ENCODE data around the gene SLC38A10. TPM values are rescaled to one million over a fixed set of nuclear protein-coding genes. Genes with fewer than 3 reads are reported as not detected.
A peak's percentile ranks its signal among the peaks of the same experiment; 100 is the strongest.

SLC38A10 gene
- total RNA-seq, 1 donor from 2014 or later = 12.3 TPM

DNA sequence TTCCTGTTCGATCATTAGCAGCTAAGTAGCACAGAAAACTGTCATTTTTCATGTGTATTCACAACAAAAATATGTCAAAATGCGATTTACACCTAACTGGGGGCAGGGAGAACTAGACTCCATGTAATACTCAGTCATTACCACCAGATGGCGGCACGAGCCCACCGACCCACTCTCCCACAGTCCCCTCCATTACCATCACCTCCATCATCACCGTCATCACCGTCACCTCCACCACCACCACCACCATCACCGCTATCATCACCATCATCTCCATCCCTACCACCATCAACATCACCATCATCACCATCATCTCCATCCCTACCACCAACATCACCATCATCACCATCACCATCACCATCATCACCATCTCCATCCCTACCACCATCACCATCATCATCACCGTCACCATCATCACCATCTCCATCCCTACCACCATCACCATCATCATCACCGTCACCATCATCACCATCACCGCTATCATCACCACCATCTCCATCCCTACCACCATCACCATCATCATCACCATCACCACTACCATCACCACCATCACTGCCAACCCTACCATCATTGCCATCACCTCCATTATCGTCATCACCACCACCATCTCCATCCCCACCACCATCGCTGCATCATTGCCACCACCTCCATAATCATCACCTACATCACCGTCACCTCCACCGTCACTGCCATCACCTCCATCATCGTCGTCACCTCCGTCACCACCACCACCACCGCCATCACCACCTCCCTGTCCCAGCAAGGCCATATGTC lies 41.6 kb downstream of the SLC38A10 start:
- peak; percentile 13 for DNase-seq

- DNase-seq = no peak
These were observed 42.1 kb downstream of the SLC38A10 start for GRCh38 chr17:81252987-81253329.

- no peak for DNase-seq
These were observed 42.7 kb downstream of the SLC38A10 start for GRCh38 chr17:81252326-81252986.

DNA sequence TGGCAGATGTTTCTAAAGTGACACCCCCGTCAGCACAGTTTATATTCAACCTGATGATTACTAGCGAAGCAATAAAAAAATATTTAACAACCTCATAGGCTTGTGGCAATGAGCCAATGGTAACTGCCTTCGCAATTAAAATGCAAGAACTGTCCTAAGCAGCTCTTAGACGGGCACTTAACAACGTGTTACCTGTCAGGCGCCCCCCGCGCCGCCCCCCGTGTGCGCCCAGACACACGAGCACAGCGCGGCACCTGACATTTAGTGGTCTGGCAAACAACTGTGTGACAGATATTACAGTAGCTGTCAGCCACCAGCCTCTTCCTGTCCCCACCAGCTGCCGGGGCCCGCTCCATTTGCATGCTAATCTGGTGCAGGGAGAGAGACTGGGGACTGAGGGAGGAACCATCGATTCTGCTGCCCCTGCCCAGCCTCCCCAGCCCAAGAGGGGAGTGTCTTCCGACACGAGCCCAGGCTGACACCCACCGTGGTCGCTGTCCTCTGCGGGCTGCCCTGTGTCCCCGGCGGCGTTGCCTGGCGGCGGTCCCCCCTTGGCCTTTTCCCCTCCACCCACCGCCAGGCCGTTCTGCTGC lies 43.3 kb downstream of the SLC38A10 start:
- DNase-seq = no peak

GRCh38 chr17:81251094-81251708 lies 43.9 kb downstream of the SLC38A10 start:
- DNase-seq = no peak

GRCh38 chr17:81250286-81251093 lies 44.6 kb downstream of the SLC38A10 start:
- no peak for DNase-seq

- DNase-seq = no peak
These were observed 45.7 kb downstream of the SLC38A10 start for GRCh38 chr17:81249223-81250040.

- no peak for DNase-seq
These were observed 46.5 kb downstream of the SLC38A10 start for GRCh38 chr17:81248649-81249048.

DNA sequence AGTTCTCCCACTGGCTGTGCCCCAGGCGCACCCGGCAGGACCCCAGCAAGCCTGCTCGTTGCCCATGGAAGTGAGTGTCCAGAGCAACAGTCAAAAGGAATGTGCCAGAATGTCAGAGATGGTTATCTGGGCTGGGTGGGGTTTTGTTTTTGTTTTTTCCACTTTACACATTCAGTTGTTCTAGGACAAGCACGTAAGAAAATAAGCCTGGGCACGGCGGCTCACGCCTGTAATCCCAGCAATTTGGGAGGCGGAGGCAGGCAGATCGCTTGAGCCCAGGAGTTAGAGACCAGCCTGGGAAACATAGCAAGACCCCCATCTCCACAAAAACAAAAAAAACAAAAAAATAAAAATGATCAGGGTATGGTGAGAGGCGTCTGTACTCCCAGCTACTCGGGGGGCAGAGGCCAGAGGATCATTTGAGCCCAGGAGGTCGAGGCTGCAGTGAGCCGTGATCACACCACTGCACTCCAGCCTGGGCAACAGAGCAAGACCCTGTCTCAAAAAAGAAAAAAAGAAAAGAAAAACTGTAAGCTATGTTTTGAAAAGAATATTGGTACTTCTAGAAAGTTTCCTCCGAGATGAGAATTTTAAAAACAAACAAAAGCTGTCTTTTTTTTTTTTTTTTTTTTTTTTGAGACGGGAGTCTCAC lies 47.6 kb downstream of the SLC38A10 start:
- no peak for DNase-seq

DNA sequence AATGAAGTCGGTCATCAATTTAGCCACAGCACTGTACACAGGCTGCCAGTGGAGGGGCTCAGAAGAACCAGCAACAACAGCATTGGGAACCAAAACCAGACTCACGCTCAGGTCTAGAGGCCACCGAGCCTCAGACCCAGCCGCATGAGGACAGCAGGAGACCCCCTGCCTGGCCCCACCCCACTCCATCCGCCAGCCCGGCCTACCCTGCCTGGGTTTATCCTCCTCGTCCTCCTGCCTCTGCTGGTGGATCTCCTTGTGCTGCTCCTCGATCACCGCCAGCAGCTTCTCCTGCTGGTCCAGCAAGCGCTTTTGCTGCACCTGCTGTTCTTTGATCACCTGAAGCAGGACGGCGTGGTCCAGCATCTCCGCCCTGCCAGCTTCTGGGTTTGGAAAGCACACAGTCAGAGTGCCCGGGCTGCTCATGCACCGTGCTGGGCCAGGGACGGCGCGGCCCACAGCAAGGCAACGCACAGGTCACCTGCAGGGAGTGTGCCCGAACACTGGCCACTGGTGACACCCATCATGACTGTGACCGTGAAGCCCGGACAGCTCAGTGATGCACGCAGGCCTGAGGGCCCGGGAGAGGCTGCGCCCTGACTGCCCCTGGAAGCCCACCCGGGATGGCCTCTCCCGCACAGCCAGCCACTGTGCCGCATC lies 48.3 kb downstream of the SLC38A10 start:
- DNase-seq = no peak

DNA sequence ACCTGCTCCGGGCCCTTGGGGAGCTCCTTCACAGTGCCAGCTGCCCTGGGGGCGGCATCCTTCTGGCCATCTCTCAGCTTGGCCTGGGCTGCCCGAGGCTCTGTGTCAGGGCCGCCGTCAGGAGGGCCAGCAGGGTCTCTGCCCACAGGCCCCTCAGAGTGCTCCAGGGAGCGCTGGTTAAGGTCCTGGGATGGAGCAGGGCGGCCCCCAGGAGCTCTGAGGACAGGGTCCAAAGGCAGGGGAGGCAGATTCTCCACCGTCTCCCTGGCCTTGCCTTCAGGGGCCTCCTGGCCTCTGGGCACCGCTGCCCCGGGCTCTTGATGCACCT lies 48.8 kb downstream of the SLC38A10 start:
- DNase-seq = no peak

GRCh38 chr17:81245665-81246342 lies 49.3 kb downstream of the SLC38A10 start:
- DNase-seq = no peak

GRCh38 chr17:81245024-81245664 lies 50.0 kb downstream of the SLC38A10 start:
- no peak for DNase-seq

DNA sequence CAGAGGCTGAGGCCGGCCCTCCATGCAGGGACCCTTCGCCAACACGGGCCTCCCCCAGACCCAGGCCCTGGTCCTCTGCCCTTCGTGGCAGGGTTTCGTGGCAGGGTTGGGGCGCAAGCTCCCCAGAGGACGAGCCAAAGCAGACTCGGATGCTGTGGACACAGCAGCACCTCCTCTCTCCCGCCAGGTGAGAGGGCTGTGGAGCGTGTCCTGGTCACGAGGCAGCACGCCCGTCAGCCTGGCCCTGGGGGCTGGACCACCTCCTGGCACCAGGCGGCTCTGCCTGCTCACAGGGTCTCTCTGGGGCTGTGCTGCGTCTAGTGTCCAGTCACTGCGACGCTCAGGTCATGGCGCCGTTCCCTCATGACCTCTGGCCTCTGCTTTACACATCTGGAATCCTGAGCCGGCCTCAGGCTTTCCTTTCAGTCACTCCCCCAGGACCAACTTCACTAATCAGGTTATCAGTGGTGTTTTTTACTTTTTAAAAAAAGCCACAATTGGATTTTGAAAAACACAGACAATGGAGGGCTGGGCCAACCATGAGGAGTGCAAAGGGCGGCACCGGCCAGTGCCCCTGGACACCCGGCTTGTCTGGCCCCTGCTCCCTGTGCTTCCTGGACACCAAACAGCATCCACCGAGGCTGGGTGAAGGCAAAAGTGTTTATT lies 50.6 kb downstream of the SLC38A10 start:
- DNase-seq = no peak

GRCh38 chr17:81243333-81243664 lies 51.8 kb downstream of the SLC38A10 start:
- DNase-seq = no peak

DNA sequence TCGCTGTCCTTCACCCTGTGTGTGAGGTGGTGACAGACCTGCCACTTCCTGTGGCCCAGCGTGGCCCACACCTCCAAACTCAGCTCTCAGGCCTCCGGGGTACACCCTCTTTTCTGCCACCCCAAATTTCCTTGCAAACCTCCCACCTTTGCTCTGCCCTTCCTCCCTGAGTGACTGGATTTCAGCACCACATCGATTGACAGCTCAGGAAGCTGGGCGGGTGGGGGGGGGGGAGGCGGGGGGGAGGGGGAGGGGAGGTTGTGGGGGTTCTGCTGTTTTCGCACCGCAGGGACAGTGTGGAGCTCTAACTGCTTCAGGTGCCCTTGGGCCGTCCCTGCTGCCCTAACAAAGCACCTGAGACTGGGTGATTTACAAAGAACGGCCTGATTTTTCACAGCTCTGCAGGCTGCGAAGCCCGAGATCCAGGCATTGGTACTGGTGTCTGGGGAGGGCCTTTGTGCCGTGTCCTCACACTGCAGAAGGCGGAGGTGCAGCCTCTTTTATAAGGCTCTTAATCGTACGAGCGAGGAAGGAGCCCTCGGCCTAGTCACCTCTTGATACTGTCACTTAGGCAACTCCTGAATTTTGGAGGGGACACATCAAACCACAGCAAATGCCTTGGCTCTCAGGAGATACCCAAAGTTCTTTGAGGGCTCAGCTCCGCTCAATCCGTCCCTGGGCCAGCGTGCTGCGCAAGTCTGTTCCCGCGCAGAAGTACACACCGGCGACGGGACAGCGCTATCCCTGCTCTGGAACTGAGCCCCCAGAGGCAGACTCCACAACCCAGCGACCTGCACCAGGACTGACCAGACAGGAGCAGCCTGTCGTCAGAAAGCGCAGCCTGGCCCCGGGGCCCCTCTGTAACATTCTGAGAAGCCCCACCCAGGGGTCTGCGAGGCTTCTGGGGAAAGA lies 52.4 kb downstream of the SLC38A10 start:
- DNase-seq = no peak

- peak; percentile 14 for DNase-seq
These were observed 53.3 kb downstream of the SLC38A10 start for GRCh38 chr17:81241648-81242420.

All from occipital lobe (tissue), 2 donors.